SU-DHL-6 (cell line): ENCODE results near the gene MUSTN1.

Experiments
- H2AFZ ChIP-seq: fragments of 200-600 bp; sonication (generic); 2 replicates; pipeline ENCODE4 v1.6.1; 2014; ENCODE audit warnings: low read depth, mild to moderate bottlenecking, moderate library complexity, mixed read lengths, antibody characterized with exemption, low read length; ENCODE audit not compliant: severe bottlenecking
- H3F3A ChIP-seq: fragments of 200-600 bp; shearing (Covaris generic); 2 replicates; pipeline ENCODE4 v1.6.0; 2016; ENCODE audit warnings: antibody characterized with exemption, mild to moderate bottlenecking; ENCODE audit not compliant: insufficient read depth
- H3K27ac ChIP-seq: fragments of 200-600 bp; sonication (generic); 2 replicates; pipeline ENCODE4 v1.5.1; 2016; ENCODE audit warnings: low read depth, mild to moderate bottlenecking, low read length, moderate library complexity, mixed read lengths
- H3K27me3 ChIP-seq: fragments of 200-600 bp; sonication (generic), shearing (Covaris generic); 2 replicates; pipeline ENCODE4 v1.6.0; 2014; ENCODE audit warnings: mild to moderate bottlenecking, low read length
- H3K36me3 ChIP-seq: fragments of 200-600 bp; sonication (generic); 2 replicates; pipeline ENCODE4 v1.6.1; 2014; ENCODE audit warnings: mild to moderate bottlenecking, low read length, mixed read lengths
- H3K4me2 ChIP-seq: fragments of 300-600, 200-600 bp; shearing (Covaris generic), sonication (generic); 2 replicates; pipeline ENCODE4 v1.6.0; 2014; ENCODE audit warnings: low read length, low read depth, mild to moderate bottlenecking; ENCODE audit not compliant: poor library complexity, severe bottlenecking
- H3K4me3 ChIP-seq: fragments of 200-600 bp; sonication (generic); 2 replicates; pipeline ENCODE4 v1.5.1; 2014; ENCODE audit warnings: antibody characterized with exemption, low read length, mild to moderate bottlenecking, mixed read lengths; ENCODE audit not compliant: insufficient read depth, poor library complexity, severe bottlenecking
- H3K79me2 ChIP-seq: fragments of 200-600 bp; sonication (generic); 2 replicates; pipeline ENCODE4 v1.6.1; 2014; ENCODE audit warnings: mild to moderate bottlenecking, low read length, moderate library complexity; ENCODE audit not compliant: insufficient read depth
- H3K9ac ChIP-seq: fragments of 200-600 bp; sonication (generic); 2 replicates; pipeline ENCODE4 v1.7.0; 2014; ENCODE audit warnings: mild to moderate bottlenecking, low read length
- H3K9me2 ChIP-seq: fragments of 200-600 bp; sonication (generic); replicated peaks from 2 replicates; pipeline ENCODE4 v1.6.1; 2014; ENCODE audit warnings: low read length; ENCODE audit not compliant: insufficient read depth
- H3K9me3 ChIP-seq: fragments of 200-600 bp; sonication (generic); 2 replicates; pipeline ENCODE4 v1.6.1; 2014; ENCODE audit warnings: low read length, mixed read lengths; ENCODE audit not compliant: insufficient read depth
- H4K20me1 ChIP-seq: fragments of 200-600 bp; sonication (generic); 2 replicates; pipeline ENCODE4 v1.6.1; 2014; ENCODE audit warnings: low read depth, mild to moderate bottlenecking, antibody characterized with exemption, low read length, moderate library complexity, mixed read lengths
- EZH2phosphoT487 ChIP-seq: fragments of 200-600 bp; sonication (generic), shearing (Covaris generic); conservative IDR thresholded peaks from 2 replicates; pipeline ENCODE4 v1.6.1; 2018; ENCODE audit warnings: mild to moderate bottlenecking, antibody characterized with exemption, low read length, moderate library complexity, mixed read lengths
- TF ChIP-seq, protein P1 (sequence below): fragments of 200-600 bp; sonication (generic); IDR thresholded peaks from one replicate; pipeline ENCODE4 v1.5.1; 2017; ENCODE audit warnings: antibody characterized with exemption, mild to moderate bottlenecking, low read length, moderate library complexity; ENCODE audit not compliant: insufficient read depth, poor library complexity, severe bottlenecking

Gene MUSTN1

GRCh38 chr3:52796411-52796810, 38.4 kb downstream of the MUSTN1 start:
- Histone ChIP-seq H3K9me3 (no peaks in the 10 kb centered on the region), H3K9ac (no peak overlapping the region), H3F3A (no peaks in the 10 kb centered on the region), H3K79me2 (no peaks in the 10 kb centered on the region), H4K20me1 (no peaks in the 10 kb centered on the region), H3K27ac (no peak overlapping the region), H3K36me3 (no peaks in the 10 kb centered on the region), H3K9me2 (no peaks in the 10 kb centered on the region), H3K4me3 (no peak overlapping the region), H3K27me3 (no peaks in the 10 kb centered on the region), H3K4me2 (no peak overlapping the region), H2AFZ (no peak overlapping the region)
- no peak for TF ChIP-seq EZH2phosphoT487

DNA sequence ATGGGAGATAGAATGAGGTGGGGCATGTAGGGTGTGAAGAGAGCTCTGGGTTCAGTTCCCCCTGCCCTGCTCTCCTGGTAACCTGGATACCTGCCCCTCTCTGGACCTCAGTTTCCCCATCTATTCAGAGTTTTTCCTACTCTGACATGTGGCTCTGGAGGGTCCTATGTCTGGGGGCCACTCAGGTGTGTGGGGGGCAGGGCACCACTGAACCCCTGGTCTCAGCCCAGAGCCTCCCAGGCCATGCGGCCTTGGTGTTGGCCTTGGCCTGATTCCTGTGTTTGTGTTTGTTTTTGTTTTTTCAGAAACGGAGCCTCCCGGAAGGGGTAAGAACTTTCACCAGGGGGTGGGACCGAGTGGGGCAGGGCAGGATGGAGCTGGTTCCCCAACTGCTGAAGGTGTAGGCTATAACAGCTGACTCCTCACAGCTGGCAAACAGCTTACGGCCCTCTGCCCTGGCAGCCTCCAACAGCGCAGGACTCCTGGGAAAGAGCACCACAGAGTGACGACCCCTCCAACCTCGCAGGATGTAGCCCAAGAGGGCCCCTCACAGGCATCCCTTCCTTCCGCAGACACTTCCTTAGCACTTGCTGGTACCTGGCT, 39.4 kb downstream of the MUSTN1 start:
- Histone ChIP-seq H2AFZ (no peak overlapping the region), H3K4me3 (no peak overlapping the region), H4K20me1 (no peaks in the 10 kb centered on the region), H3K27me3 (no peaks in the 10 kb centered on the region), H3K79me2 (no peaks in the 10 kb centered on the region), H3K9me3 (no peaks in the 10 kb centered on the region), H3K9me2 (no peaks in the 10 kb centered on the region), H3K36me3 (no peaks in the 10 kb centered on the region), H3K27ac (no peak overlapping the region), H3K9ac (no peak overlapping the region), H3K4me2 (no peak overlapping the region), H3F3A (no peaks in the 10 kb centered on the region)
- TF ChIP-seq EZH2phosphoT487, result no peak
- TF ChIP-seq, protein P1, sequence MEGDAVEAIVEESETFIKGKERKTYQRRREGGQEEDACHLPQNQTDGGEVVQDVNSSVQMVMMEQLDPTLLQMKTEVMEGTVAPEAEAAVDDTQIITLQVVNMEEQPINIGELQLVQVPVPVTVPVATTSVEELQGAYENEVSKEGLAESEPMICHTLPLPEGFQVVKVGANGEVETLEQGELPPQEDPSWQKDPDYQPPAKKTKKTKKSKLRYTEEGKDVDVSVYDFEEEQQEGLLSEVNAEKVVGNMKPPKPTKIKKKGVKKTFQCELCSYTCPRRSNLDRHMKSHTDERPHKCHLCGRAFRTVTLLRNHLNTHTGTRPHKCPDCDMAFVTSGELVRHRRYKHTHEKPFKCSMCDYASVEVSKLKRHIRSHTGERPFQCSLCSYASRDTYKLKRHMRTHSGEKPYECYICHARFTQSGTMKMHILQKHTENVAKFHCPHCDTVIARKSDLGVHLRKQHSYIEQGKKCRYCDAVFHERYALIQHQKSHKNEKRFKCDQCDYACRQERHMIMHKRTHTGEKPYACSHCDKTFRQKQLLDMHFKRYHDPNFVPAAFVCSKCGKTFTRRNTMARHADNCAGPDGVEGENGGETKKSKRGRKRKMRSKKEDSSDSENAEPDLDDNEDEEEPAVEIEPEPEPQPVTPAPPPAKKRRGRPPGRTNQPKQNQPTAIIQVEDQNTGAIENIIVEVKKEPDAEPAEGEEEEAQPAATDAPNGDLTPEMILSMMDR, result no peak

DNA sequence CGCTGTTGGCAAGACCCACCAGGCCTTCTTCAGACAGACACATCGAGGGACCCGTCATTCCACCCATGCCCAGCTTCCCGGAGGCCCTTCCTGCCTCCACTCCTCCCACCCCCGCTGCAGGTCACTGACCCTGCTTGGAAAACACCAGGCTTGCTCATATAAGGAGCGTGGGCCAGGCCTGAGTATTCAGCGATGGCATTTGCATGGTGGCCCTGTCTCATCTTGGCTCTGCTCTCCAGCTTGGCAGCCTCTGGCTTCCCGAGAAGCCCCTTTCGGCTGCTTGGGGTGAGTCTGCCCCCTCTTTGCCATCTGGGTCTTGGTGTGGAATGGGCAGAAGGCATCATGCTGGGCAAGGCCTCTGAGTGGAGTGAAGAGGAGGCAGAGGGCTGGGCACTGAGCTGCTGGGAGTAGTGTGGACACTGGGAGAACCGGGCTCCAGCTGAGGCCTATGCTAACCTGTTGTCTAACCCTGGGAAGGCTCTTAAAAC, 40.2 kb downstream of the MUSTN1 start, which contains the start of gene ITIH3:
ITIH3 (plus strand) TSS at position 185 of the 488 bp plus-strand sequence; CDS start at position 193, 8 bp downstream.
- no peak within 1 kb of the TSS for H3K27ac ChIP-seq
- H3K9ac ChIP-seq, result no peak within 1 kb of the TSS

More for the DNA sequence above, 40.2 kb downstream of the MUSTN1 start, which contains the start of gene ITIH3:
- H4K20me1 ChIP-seq, result no peaks in the 10 kb centered on the region
- H3K79me2 ChIP-seq, result no peaks in the 10 kb centered on the region
- H3K4me2 ChIP-seq, result no peak within 1 kb of the TSS
- no peaks in the 10 kb centered on the region for H3K9me3 ChIP-seq
- H2AFZ ChIP-seq, result no peak within 1 kb of the TSS
- TF ChIP-seq EZH2phosphoT487, result no peak
- TF ChIP-seq, protein P1, result no peak
- H3K27me3 ChIP-seq, result no peaks in the 10 kb centered on the region
- no peaks in the 10 kb centered on the region for H3K9me2 ChIP-seq
- no peaks in the 10 kb centered on the region for H3F3A ChIP-seq
- H3K36me3 ChIP-seq, result no peaks in the 10 kb centered on the region
- H3K4me3 ChIP-seq, result no peak within 1 kb of the TSS
